ENCODE data around the gene TMEM191B.
"Not testable (repeated sequence)": the region's sequence is repeated elsewhere in the genome, so short reads cannot be mapped to it uniquely, and the experiment has no call there.

The TMEM191B gene

GRCh38 chr22:18527752-18528596, at the start of gene TMEM191B:
Gene TMEM191B, plus strand, starts transcription at chr22:18527802. Its CDS starts 179 bp downstream, at chr22:18527981.
- not testable (repeated sequence) for DNase-seq

DNA sequence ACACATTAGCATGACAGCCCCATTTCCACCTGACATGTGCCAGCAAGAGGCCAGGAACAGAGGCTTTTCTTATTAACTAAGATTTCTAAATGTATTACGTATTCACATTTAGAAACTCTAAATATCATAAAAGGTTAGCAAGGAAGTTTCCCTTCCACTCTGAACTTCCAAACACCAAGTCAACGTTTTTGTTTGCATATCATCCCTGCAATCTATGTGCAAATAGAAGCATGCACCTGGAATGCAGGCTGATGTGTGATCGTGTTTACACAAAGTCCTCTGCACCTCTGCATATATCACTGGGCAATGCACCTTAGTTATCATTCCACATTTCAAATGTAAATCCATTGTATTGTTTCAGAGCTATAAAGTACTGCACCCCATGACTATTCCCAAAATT, 31.4 kb upstream of the TMEM191B start:
- not testable (repeated sequence) for DNase-seq

DNA sequence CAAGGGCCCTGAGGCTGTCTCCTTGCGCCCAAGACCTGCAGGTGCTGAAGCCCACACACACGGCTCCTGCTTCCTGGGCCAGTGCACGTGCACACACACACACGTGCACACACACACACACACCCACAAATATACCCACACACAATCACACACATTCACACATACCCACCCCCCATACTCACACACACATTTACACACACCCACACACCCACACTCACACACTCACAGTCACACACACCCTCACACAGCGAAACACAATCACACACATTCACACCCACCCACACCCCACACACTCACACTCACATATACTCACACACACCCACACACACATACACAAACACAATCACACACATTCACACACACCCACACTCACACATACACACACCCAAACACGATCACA, 16.3 kb upstream of the TMEM191B start:
- DNase-seq, result not testable (repeated sequence)

DNA sequence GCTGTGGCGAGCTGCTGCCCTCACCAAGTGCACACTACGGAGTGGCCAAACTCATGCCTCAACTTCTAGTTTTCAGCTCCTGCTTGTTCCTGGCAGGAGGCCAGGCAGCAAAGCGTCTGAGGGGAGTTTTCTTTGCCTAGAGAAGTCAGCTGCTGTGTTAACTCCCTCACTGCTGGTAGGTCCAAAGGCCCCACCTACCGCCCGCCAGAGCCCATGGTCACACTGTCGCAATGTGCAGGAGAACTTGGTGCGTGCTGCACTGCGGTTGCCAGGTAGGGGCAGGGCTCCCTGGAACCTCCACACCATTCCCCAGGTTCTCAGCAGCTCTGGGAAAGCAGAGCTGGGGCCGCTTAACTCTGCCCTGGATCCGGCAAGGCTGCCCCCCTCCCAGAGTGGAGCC, 15.2 kb upstream of the TMEM191B start:
- not testable (repeated sequence) for DNase-seq

GRCh38 chr22:18513454-18513853, 14.1 kb upstream of the TMEM191B start:
- not testable (repeated sequence) for DNase-seq

DNA sequence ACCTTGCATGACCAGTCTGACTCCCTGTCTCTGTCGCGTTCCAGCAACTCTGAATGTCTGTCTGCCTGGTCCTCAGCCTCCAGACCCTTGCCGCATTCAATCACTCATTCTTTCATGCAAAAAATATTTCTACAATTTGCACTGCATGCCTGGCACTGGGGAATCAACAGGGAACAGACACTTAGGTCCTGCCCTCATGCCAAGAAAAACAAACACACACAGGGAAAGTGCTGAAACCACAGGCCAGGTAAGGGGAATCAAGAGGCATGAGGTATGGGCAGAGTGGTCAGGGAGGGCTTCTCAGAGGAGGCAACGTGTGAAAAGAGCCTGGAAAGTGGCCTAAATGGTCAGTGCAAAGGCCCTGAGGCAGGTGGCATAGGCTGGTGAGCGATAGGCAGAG, 9.5 kb upstream of the TMEM191B start, which contains the start of gene GGTLC3:
GGTLC3 (minus strand) TSS at position 101 of the 400 bp plus-strand sequence. CDS start 264 bp downstream, outside the sequence.
- DNase-seq, result not testable (repeated sequence)

DNA sequence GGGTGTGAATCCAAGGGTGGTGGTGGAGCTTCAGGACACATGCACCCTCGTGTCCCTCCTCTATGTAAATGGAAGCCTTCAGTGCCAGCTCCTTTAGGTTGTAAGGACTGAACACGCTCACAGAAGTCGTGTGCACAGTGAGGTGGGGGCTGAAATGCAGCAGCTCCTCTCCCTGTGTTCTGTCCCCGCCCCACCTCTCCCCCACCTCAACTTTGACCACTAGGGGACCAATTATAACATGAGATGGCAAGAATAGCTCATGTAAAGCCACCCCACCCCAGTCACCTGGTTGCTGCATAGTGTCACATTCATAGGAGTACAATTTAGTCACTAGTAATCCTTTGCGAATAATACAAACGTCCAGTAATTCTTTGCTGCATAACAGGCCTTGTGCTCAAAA, 4.8 kb upstream of the TMEM191B start:
- not testable (repeated sequence) for DNase-seq

DNA sequence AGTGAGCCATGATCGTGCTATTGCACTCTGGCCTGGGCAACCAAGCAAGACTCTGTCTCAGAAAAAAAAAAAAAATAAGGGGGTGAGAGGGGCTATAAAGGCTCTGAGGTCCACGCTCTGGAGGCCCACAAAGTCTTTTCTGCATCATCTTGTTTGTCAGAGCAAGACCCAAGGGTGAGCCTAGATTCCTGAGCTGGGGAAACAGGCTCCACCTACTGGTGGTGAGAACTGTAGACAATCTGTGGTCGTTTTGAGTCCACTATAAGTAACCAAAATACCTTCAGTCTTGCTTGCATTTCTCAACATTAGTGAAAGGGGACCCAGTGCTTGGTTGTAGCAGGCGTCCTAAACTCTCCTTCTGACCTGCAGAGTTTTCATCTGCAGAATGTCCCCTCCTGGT, 4.3 kb upstream of the TMEM191B start:
- not testable (repeated sequence) for DNase-seq

GRCh38 chr22:18528597-18529415, 1.2 kb downstream of the TMEM191B start:
- not testable (repeated sequence) for DNase-seq

DNA sequence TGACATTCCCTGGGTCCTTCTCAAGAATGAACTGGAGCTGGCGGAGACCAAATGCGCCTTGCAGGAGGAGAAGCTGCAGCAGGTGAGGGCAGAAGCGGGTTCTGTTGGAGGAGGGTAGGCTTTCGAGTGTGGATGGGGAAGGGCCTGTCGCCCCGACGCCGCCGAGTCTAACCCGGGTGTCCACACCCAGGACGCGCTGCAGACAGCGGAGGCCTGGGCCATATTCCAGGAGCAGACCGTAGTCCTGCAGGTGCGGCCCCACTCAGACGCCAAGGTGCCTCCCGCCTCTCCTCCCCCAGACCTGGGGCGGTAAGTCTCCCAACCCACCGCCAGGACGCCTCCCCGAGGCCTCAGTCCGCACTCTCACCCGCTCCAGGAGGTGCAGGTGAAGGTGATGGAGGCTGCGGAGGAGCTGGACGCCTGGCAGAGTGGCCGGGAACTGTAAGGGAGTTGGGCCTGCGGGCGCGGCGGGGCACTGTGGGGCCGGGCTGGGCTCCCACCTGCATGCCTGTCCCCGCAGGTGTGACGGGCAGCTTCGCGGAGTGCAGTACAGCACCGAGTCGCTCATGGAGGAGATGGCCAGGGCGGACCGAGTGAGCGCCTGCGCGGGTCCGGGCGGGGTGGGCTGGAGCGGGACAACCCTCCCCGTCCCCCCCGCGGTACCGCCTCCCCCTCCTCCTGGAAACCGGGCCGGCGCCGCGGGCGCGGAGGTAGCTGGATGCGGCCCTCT, 2.0 kb downstream of the TMEM191B start:
- not testable (repeated sequence) for DNase-seq

DNA sequence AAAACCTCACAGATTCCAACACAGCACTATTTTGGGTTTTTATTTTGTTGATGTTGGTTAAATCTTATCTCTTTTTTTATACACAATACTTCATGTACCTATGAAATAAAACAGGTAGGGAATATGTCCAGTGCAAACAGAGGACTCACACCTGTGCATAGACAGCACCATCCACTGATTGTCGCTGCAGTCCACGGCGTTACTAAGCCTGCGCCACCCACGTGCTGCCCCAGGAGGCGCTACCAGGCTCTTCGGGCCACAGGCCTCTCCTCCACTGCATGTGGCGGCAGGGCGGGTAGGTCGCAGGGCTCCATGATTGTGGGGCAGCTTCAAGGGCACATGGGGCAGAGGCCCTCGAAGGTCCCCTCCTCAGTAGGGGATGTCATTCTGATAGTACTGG, 6.0 kb downstream of the TMEM191B start:
- DNase-seq, result not testable (repeated sequence)

DNA sequence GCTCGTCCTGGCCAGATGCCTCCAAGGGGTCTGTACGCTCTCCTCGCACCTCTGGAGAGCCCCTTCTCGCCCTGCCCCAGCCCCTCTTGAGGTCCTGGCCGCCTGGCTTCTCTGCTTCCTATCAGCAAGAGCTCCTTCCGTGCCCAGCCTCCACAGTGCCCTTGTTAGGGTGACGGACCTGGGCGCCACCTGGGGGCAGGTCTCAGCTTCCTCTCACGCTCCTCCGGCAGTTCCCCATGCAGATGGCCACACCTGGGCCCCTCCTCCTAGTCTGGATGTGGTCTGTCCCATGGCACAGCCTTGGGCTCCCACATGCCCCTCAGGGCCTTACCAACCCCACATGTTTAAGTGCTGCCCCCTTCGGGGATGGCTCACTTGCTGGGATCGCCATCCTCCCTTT, 6.7 kb downstream of the TMEM191B start:
- not testable (repeated sequence) for DNase-seq

- not testable (repeated sequence) for DNase-seq
These were observed 12.4 kb downstream of the TMEM191B start for GRCh38 chr22:18539994-18540393.

GRCh38 chr22:18543400-18543799, 15.8 kb downstream of the TMEM191B start:
- DNase-seq, result not testable (repeated sequence)

- DNase-seq, result not testable (repeated sequence)
These were observed 17.0 kb downstream of the TMEM191B start for GRCh38 chr22:18544615-18545014.

- not testable (repeated sequence) for DNase-seq
These were observed 22.0 kb downstream of the TMEM191B start for GRCh38 chr22:18549458-18550179.

DNA sequence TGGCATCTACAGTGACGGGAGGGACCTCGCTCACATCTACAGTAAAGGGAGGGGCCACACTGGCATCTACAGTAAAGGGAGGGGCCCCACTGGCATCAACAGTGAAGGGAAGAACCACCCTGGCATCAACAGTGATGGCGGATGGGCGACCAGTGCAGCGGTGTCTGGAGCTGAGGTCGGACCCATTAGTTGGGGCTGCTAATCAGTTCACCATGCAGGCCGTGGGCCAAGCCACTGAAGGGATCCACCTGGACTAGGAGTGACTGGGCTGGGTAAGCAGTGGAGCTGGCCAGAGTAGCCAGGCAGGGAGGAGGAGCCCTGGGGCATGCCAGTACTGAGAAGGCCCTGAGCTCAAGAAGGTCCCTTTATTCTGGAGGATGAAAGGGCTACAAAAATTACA, 23.4 kb downstream of the TMEM191B start:
- not testable (repeated sequence) for DNase-seq

DNA sequence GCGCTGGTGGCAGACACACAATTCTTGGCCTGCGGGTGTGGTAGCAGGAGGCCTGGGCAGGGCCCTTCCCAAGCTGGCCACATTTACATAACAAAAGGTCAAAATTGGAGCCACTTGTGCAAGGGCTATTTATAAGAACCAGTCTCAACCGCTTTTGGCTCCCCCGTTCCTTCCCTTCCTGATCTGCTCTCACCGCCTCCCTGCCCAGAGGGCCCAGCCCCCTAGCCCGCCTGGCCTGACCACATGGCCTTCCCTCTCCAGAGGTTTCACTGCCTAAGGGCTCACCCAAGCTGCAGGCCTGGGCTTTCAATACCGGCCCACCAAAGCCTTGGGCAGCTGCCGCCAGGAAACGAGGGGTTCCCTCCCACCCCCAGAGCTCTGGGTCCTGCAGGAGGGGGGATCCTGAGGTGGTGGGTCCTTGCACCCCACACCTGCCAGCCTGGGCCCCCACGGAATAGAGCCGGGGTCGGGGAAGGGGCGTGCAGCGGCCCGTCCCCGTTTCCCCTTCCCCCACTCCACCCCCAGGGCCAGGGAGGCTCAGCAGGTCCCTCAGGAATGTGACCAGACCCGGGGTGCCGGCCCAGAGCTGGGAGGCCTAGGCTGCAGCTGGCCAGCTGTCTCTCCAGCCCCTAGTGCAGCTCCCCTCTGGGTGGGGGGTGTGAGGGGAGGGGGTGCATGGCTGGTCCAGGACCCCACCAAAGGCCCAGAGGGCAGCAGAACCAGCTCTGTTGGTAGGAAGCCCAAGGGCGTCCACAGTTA, 25.4 kb downstream of the TMEM191B start:
- not testable (repeated sequence) for DNase-seq

DNA sequence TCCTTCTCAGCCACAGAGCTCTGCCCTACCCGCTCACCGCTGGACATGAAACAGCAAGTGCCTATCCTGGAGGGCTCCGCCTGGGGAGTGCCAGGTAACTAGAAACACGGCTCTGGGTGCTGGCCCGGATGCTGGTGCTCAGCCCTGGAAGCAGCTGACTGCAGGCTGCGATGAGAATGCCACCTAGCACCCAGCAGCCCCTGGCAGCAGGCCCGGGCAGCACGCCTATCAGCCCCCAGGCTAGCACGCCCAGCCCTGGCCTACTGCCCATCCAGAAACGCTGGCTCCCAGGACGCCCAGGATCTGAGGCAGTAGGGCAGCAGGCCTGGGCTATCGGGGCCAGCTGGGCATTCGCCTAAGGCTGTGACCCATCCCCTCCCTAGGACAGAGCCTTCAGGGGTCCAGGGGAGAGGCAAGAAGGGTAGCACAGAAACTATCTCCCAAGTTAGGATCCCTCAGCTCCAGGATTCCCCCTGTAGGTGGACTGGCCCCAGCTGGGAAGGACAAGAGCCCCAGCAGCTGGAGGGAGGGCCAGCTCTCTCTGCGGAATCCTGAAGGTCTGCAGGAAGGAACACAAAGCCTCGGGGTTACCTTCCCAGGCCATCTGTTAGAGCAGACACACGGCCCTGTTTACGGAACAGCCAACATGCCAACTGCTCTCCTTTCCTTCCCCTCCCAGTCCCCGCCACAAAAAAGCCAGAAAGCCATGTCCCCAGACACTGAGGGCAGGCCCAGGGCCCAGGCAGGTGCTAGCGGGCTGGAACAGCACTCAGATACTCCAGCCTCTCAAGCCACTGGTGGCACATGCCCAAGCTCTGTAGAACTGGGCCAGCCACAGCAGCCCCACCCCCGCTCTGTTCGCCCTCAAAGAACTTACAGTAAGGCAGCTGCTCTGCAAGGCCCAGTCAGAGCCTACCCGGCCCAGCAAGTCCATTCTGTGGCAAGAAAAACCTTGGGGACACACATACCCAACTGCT, 27.0 kb downstream of the TMEM191B start:
- DNase-seq, result not testable (repeated sequence)

DNA sequence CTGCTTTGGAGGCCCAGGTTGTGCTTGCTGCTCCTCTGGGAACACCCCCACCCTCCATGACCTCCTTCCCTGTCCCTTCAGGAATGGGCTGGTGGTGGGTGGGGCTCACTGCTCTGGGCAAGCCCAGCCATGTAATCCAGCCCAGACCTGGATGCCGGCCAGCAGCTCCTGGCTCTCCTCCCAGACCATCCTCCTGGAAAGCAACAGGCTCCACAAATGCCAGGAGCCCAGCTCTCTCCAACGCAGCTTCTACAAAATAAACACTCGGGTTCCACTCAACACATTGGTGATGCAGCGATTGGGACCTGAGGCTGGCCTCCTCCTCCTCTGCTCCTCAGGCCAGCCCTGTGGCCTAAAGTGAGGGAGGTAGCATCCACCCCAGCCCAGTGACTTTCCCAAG, 30.9 kb downstream of the TMEM191B start:
- DNase-seq, result not testable (repeated sequence)
